ENCODE data around the gene EPAS1. TPM values are rescaled to one million over a fixed set of nuclear protein-coding genes. Genes with fewer than 3 reads are reported as not detected.

Gene EPAS1
- total and polyA plus RNA-seq, 4 donors: 26.2 to 193 (median 61.1) TPM

GRCh38 chr2:46278952-46279351, 18.3 kb upstream of the EPAS1 start:
- WGBS: 86% methylated on average over 3 of the region's 3 CpGs
- no peak for DNase-seq (ENCODE audit: low spot score)

More at GRCh38 chr2:46278952-46279351, 18.3 kb upstream of the EPAS1 start:
- no peaks in the 10 kb centered on the region for H3K36me3 ChIP-seq (ENCODE audit: control insufficient read depth in 4 of 4, insufficient read depth in 3 of 4, low read depth in 1 of 4, low read length in 3 of 4)
- no peaks in the 10 kb centered on the region for H3K9me3 ChIP-seq (ENCODE audit: control insufficient read depth in 4 of 4, low read length in 3 of 4)
- TF ChIP-seq, protein P1, sequence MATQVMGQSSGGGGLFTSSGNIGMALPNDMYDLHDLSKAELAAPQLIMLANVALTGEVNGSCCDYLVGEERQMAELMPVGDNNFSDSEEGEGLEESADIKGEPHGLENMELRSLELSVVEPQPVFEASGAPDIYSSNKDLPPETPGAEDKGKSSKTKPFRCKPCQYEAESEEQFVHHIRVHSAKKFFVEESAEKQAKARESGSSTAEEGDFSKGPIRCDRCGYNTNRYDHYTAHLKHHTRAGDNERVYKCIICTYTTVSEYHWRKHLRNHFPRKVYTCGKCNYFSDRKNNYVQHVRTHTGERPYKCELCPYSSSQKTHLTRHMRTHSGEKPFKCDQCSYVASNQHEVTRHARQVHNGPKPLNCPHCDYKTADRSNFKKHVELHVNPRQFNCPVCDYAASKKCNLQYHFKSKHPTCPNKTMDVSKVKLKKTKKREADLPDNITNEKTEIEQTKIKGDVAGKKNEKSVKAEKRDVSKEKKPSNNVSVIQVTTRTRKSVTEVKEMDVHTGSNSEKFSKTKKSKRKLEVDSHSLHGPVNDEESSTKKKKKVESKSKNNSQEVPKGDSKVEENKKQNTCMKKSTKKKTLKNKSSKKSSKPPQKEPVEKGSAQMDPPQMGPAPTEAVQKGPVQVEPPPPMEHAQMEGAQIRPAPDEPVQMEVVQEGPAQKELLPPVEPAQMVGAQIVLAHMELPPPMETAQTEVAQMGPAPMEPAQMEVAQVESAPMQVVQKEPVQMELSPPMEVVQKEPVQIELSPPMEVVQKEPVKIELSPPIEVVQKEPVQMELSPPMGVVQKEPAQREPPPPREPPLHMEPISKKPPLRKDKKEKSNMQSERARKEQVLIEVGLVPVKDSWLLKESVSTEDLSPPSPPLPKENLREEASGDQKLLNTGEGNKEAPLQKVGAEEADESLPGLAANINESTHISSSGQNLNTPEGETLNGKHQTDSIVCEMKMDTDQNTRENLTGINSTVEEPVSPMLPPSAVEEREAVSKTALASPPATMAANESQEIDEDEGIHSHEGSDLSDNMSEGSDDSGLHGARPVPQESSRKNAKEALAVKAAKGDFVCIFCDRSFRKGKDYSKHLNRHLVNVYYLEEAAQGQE (IDR thresholded peaks at IDR 0.05): no peak
- TF ChIP-seq, protein P2, sequence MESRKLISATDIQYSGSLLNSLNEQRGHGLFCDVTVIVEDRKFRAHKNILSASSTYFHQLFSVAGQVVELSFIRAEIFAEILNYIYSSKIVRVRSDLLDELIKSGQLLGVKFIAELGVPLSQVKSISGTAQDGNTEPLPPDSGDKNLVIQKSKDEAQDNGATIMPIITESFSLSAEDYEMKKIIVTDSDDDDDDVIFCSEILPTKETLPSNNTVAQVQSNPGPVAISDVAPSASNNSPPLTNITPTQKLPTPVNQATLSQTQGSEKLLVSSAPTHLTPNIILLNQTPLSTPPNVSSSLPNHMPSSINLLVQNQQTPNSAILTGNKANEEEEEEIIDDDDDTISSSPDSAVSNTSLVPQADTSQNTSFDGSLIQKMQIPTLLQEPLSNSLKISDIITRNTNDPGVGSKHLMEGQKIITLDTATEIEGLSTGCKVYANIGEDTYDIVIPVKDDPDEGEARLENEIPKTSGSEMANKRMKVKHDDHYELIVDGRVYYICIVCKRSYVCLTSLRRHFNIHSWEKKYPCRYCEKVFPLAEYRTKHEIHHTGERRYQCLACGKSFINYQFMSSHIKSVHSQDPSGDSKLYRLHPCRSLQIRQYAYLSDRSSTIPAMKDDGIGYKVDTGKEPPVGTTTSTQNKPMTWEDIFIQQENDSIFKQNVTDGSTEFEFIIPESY (IDR thresholded peaks at IDR 0.05): no peak
- TF ChIP-seq EGR1 (IDR thresholded peaks at IDR 0.05; ENCODE audit: low read depth in 2 of 2) (no peak), GABPA (IDR thresholded peaks at IDR 0.05 in 1 of 2, conservative IDR thresholded peaks at IDR 0.05 in 1 of 2) (no peak), HNF4G (IDR thresholded peaks at IDR 0.05) (no peak), JUND (IDR thresholded peaks at IDR 0.05) (no peak), HNF4A (conservative IDR thresholded peaks at IDR 0.05) (no peak), RXRA (IDR thresholded peaks at IDR 0.05) (no peak), YY1 (IDR thresholded peaks at IDR 0.05) (no peak), ATF3 (IDR thresholded peaks at IDR 0.05) (no peak), NR2F2 (IDR thresholded peaks at IDR 0.05) (no peak), RAD21 (IDR thresholded peaks at IDR 0.05) (no peak), FOXA1 (IDR thresholded peaks at IDR 0.05) (no peak), FOXA2 (IDR thresholded peaks at IDR 0.05) (no peak), TAF1 (conservative IDR thresholded peaks at IDR 0.05) (no peak), SP1 (IDR thresholded peaks at IDR 0.05) (no peak), CTCF (IDR thresholded peaks at IDR 0.05; ENCODE audit: low read depth, low read length, missing input control) (no peak)
- TF ChIP-seq, protein P3, sequence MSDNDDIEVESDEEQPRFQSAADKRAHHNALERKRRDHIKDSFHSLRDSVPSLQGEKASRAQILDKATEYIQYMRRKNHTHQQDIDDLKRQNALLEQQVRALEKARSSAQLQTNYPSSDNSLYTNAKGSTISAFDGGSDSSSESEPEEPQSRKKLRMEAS (IDR thresholded peaks at IDR 0.05): no peak
- no peak overlapping the region for H3K4me3 ChIP-seq (ENCODE audit: low read depth in 1 of 3, low read length in 3 of 3)
- H3K9ac ChIP-seq (ENCODE audit: low read depth in 1 of 2, low read length in 2 of 2): no peak overlapping the region
- no peaks in the 10 kb centered on the region for H3K27me3 ChIP-seq (ENCODE audit: control insufficient read depth in 4 of 4, insufficient read depth in 4 of 4, low read length in 3 of 4)
- H3K4me1 ChIP-seq (ENCODE audit: control insufficient read depth in 4 of 4, insufficient read depth in 4 of 4, low read length in 3 of 4): peaks cover 2 to 19% (median 13%) of the 10 kb centered on the region in 4 donors
- H3K27ac ChIP-seq (ENCODE audit: low read depth in 1 of 2, low read length in 2 of 2): no peak overlapping the region

All from liver (tissue), 9 donors.